SK-N-SH (cell line): ENCODE measurements around the gene DPP10. TPM values are rescaled to one million over a fixed set of nuclear protein-coding genes. Genes with fewer than 3 reads are reported as not detected.

Source experiments
- CTCF ChIA-PET: fragments of 300-600, 350-600 bp; formaldehyde crosslinking; extraction: SDS; loops from one replicate; lab custom pipeline; 2021; lab: Yijun Ruan, JAX
- POLR2A ChIA-PET: fragments of 350-600 bp; sonication (Branson Sonifier 250); formaldehyde crosslinking; extraction: SDS; loops from one replicate; lab custom pipeline; 2020; ENCODE audit warnings: antibody characterized with exemption, inconsistent platforms; lab: Yijun Ruan, JAX
- DNase-seq: peaks from one replicate; pipeline ENCODE4 v3.0.0; 2012
- H2AFZ ChIP-seq: fragments of 200-600 bp; sonication (generic); 2 replicates; pipeline ENCODE4 v1.8.1; 2016; ENCODE audit warnings: antibody characterized with exemption, mild to moderate bottlenecking, low read depth
- H3F3A ChIP-seq: fragments of 200-600 bp; sonication (generic); replicated peaks from 2 replicates; pipeline ENCODE3; 2016; ENCODE audit warnings: antibody characterized with exemption, mild to moderate bottlenecking; ENCODE audit not compliant: insufficient read depth
- H3K27ac ChIP-seq, 2 experiments: fragments of 200-500 bp in 1 of 2; fragments of 200-600 bp in 1 of 2; sonication (Bioruptor generic) in 1 of 2; sonication (generic), shearing (Covaris generic) in 1 of 2; 2 replicates each; pipeline versions ENCODE4 v1.5.1 to v1.6.1; 2014 to 2016; ENCODE audit warnings: low read depth in 2 of 2, inconsistent platforms in 1 of 2, low read length in 1 of 2, mild to moderate bottlenecking in 1 of 2, mixed read lengths in 1 of 2
- H3K27me3 ChIP-seq: fragments of 200-600 bp; sonication (generic), shearing (Covaris generic); 2 replicates; pipeline ENCODE4 v1.6.1; 2016; ENCODE audit warnings: mixed run types; ENCODE audit not compliant: insufficient read depth
- H3K36me3 ChIP-seq, 2 experiments: fragments of 200-500 bp in 1 of 2; fragments of 200-600 bp in 1 of 2; sonication (Bioruptor generic) in 1 of 2; sonication (generic) in 1 of 2; replicated peaks in 1 of 2; 2 replicates each; pipeline versions ENCODE3 to v1.5.1; 2014 to 2016; ENCODE audit warnings: low read length in 1 of 2, mild to moderate bottlenecking in 1 of 2; ENCODE audit not compliant: insufficient read depth in 2 of 2, control insufficient read depth in 1 of 2
- H3K4me1 ChIP-seq, 2 experiments: fragments of 200-500 bp in 1 of 2; fragments of 200-600 bp in 1 of 2; sonication (Bioruptor generic) in 1 of 2; sonication (generic), shearing (Covaris generic) in 1 of 2; 2 replicates each; pipeline versions ENCODE4 v1.5.1 to v1.6.1; 2014 to 2016; ENCODE audit warnings: low read depth in 1 of 2, low read length in 1 of 2, mixed run types in 1 of 2; ENCODE audit not compliant: insufficient read depth in 2 of 2, control insufficient read depth in 1 of 2
- H3K4me2 ChIP-seq: fragments of 200-600 bp; sonication (generic), shearing (Covaris generic); 2 replicates; pipeline ENCODE4 v1.6.1; 2017; ENCODE audit warnings: mixed run types
- H3K4me3 ChIP-seq, 2 experiments: fragments of 200-500 bp in 1 of 2; fragments of 200-600 bp in 1 of 2; sonication (Bioruptor generic) in 1 of 2; sonication (generic), shearing (Covaris generic) in 1 of 2; 2 replicates each; pipeline versions ENCODE4 v1.5.1 to v1.8.1; 2014 to 2016; ENCODE audit warnings: low read depth in 2 of 2, inconsistent platforms in 1 of 2, low read length in 1 of 2, mild to moderate bottlenecking in 1 of 2, mixed read lengths in 1 of 2, moderate library complexity in 1 of 2
- H3K79me2 ChIP-seq: fragments of 200-600 bp; sonication (generic); 2 replicates; pipeline ENCODE4 v1.8.1; 2017; ENCODE audit warnings: mild to moderate bottlenecking; ENCODE audit not compliant: insufficient read depth
- H3K9ac ChIP-seq: fragments of 200-600 bp; sonication (generic); 2 replicates; pipeline ENCODE4 v1.6.1; 2017; ENCODE audit warnings: mixed run types
- H3K9me2 ChIP-seq: fragments of 200-600 bp; sonication (generic); 2 replicates; pipeline ENCODE4 v1.6.1; 2017; ENCODE audit warnings: mixed run types
- H3K9me3 ChIP-seq: fragments of 200-600 bp; sonication (generic); 2 replicates; pipeline ENCODE4 v1.6.1; 2017; ENCODE audit warnings: mixed run types, mild to moderate bottlenecking, moderate library complexity
- H4K20me1 ChIP-seq: fragments of 200-600 bp; sonication (generic); 2 replicates; pipeline ENCODE4 v1.6.1; 2017; ENCODE audit warnings: mild to moderate bottlenecking, mixed run types; ENCODE audit not compliant: insufficient read depth
- ELF1 ChIP-seq: IDR thresholded peaks from 2 replicates; pipeline ENCODE4 v1.4.0; 2012
- EZH2phosphoT487 ChIP-seq: fragments of 200-600 bp; sonication (generic); IDR thresholded peaks from 2 replicates; pipeline ENCODE4 v1.6.1; 2017; ENCODE audit warnings: low read depth, mixed run types, mild to moderate bottlenecking, antibody characterized with exemption, moderate library complexity, borderline replicate concordance
- FOSL2 ChIP-seq: IDR thresholded peaks from 2 replicates; pipeline ENCODE4 v1.4.0; 2012; ENCODE audit warnings: low read depth, mild to moderate bottlenecking, moderate library complexity, borderline replicate concordance
- FOXM1 ChIP-seq: IDR thresholded peaks from 2 replicates; pipeline ENCODE4 v1.4.0; 2012; ENCODE audit warnings: low read depth, mild to moderate bottlenecking
- GABPA ChIP-seq: IDR thresholded peaks from 2 replicates; pipeline ENCODE4 v1.4.0; 2012; ENCODE audit warnings: low read depth, mild to moderate bottlenecking
- GATA2 ChIP-seq: sonication (generic); formaldehyde crosslinking; IDR thresholded peaks from 2 replicates; pipeline ENCODE4 v1.5.0; 2020; ENCODE audit warnings: mild to moderate bottlenecking, missing genetic modification reagents
- JUND ChIP-seq: IDR thresholded peaks from 2 replicates; pipeline ENCODE4 v1.4.0; 2012
- RAD21 ChIP-seq: IDR thresholded peaks from 2 replicates; pipeline ENCODE4 v1.6.1; 2012; ENCODE audit warnings: mild to moderate bottlenecking, low read length
- RFX5 ChIP-seq: IDR thresholded peaks from 2 replicates; pipeline ENCODE4 v1.6.1; 2012; ENCODE audit warnings: mild to moderate bottlenecking, improper control_type of control experiment, low read length
- RXRA ChIP-seq: IDR thresholded peaks from 2 replicates; pipeline ENCODE4 v1.4.0; 2012; ENCODE audit warnings: low read depth, mild to moderate bottlenecking, borderline replicate concordance
- SIN3A ChIP-seq: IDR thresholded peaks from 2 replicates; pipeline ENCODE4 v1.6.1; 2012; ENCODE audit warnings: low read depth, mild to moderate bottlenecking, low read length, moderate library complexity, borderline replicate concordance
- TAF1 ChIP-seq: IDR thresholded peaks from 2 replicates; pipeline ENCODE4 v1.6.1; 2012; ENCODE audit warnings: low read depth, mild to moderate bottlenecking, low read length, moderate library complexity, borderline replicate concordance
- TEAD4 ChIP-seq: IDR thresholded peaks from 2 replicates; pipeline ENCODE4 v1.4.0; 2012; ENCODE audit warnings: mild to moderate bottlenecking, borderline replicate concordance; ENCODE audit not compliant: insufficient read depth
- WGBS: methylation state at CpG from one replicate; pipeline ENCODE4 v1.1.6; 2017; ENCODE audit warnings: low lambda C conversion rate; 5-methylcytosine and 5-hydroxymethylcytosine counted together
- polyA plus RNA-seq, 3 experiments: library from polyadenylated mRNA; depleted of rRNA; stranded (reverse); fragments of >200 nt; gene quantifications; 2 replicates each; pipeline ENCODE4 v1.2.3, GENCODE V29; 2012
- TF ChIP-seq, protein P1 (sequence below): fragments of 200-600 bp; sonication (generic); IDR thresholded peaks from 2 replicates; pipeline ENCODE4 v1.6.1; 2017; ENCODE audit warnings: antibody characterized with exemption, mild to moderate bottlenecking, moderate library complexity
- TF ChIP-seq, protein P2 (sequence below): fragments of 150-350 bp; IDR thresholded peaks from 2 replicates; pipeline ENCODE4 v1.6.1; 2017; ENCODE audit warnings: antibody characterized with exemption, low read length, low read depth, borderline replicate concordance
- TF ChIP-seq, protein P3 (sequence below): fragments of 150-350 bp; IDR thresholded peaks from 2 replicates; pipeline ENCODE4 v1.6.1; 2016; ENCODE audit warnings: mild to moderate bottlenecking, low read depth, low read length
- TF ChIP-seq, protein P4 (sequence below): IDR thresholded peaks from 2 replicates; pipeline ENCODE4 v1.4.0; 2012; ENCODE audit warnings: low read depth
- TF ChIP-seq, protein P5 (sequence below): IDR thresholded peaks from 2 replicates; pipeline ENCODE4 v1.4.0; 2012; ENCODE audit warnings: low read depth, borderline replicate concordance

The DPP10 gene
- polyA plus RNA-seq, 1 of the 3 experiments (the other 2 are of a cell fraction) = not detected

DNA sequence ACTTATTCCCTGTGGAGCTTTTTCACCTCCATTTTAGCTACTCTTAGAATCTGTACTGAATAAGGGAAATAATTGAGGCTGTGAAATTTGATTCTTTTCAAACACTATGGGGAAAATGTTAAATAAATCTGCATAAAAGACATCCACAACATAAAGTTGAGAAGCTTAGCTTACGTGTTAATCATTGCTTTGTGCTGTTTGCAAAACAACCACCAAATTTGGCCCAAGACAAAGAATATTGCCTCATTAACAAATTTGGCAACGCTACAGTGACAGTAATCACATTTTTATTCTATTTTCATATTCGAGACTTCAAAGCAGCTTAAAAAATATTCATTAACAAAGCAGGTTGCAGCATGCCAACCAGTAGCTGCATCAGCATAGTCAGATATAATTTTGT lies 437.6 kb downstream of the DPP10 start:
- no peaks in the 10 kb centered on the region for H3K36me3 ChIP-seq
- CTCF ChIA-PET = no interaction called here
- POLR2A ChIA-PET = no interaction called here
- TF ChIP-seq, protein P1, sequence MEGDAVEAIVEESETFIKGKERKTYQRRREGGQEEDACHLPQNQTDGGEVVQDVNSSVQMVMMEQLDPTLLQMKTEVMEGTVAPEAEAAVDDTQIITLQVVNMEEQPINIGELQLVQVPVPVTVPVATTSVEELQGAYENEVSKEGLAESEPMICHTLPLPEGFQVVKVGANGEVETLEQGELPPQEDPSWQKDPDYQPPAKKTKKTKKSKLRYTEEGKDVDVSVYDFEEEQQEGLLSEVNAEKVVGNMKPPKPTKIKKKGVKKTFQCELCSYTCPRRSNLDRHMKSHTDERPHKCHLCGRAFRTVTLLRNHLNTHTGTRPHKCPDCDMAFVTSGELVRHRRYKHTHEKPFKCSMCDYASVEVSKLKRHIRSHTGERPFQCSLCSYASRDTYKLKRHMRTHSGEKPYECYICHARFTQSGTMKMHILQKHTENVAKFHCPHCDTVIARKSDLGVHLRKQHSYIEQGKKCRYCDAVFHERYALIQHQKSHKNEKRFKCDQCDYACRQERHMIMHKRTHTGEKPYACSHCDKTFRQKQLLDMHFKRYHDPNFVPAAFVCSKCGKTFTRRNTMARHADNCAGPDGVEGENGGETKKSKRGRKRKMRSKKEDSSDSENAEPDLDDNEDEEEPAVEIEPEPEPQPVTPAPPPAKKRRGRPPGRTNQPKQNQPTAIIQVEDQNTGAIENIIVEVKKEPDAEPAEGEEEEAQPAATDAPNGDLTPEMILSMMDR = no peak
- no peak for TF ChIP-seq TAF1
- no peak for TF ChIP-seq FOXM1
- TF ChIP-seq JUND = no peak
- TF ChIP-seq GATA2 (CRISPR knock-in tag) = no peak
- no peak for TF ChIP-seq FOSL2
- TF ChIP-seq, protein P2, sequence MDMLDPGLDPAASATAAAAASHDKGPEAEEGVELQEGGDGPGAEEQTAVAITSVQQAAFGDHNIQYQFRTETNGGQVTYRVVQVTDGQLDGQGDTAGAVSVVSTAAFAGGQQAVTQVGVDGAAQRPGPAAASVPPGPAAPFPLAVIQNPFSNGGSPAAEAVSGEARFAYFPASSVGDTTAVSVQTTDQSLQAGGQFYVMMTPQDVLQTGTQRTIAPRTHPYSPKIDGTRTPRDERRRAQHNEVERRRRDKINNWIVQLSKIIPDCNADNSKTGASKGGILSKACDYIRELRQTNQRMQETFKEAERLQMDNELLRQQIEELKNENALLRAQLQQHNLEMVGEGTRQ = no peak
- TF ChIP-seq RFX5 = no peak
- TF ChIP-seq, protein P3, sequence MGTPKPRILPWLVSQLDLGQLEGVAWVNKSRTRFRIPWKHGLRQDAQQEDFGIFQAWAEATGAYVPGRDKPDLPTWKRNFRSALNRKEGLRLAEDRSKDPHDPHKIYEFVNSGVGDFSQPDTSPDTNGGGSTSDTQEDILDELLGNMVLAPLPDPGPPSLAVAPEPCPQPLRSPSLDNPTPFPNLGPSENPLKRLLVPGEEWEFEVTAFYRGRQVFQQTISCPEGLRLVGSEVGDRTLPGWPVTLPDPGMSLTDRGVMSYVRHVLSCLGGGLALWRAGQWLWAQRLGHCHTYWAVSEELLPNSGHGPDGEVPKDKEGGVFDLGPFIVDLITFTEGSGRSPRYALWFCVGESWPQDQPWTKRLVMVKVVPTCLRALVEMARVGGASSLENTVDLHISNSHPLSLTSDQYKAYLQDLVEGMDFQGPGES = no peak
- TF ChIP-seq, protein P4, sequence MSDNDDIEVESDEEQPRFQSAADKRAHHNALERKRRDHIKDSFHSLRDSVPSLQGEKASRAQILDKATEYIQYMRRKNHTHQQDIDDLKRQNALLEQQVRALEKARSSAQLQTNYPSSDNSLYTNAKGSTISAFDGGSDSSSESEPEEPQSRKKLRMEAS = no peak
- TF ChIP-seq ELF1 = no peak
- TF ChIP-seq, protein P5, sequence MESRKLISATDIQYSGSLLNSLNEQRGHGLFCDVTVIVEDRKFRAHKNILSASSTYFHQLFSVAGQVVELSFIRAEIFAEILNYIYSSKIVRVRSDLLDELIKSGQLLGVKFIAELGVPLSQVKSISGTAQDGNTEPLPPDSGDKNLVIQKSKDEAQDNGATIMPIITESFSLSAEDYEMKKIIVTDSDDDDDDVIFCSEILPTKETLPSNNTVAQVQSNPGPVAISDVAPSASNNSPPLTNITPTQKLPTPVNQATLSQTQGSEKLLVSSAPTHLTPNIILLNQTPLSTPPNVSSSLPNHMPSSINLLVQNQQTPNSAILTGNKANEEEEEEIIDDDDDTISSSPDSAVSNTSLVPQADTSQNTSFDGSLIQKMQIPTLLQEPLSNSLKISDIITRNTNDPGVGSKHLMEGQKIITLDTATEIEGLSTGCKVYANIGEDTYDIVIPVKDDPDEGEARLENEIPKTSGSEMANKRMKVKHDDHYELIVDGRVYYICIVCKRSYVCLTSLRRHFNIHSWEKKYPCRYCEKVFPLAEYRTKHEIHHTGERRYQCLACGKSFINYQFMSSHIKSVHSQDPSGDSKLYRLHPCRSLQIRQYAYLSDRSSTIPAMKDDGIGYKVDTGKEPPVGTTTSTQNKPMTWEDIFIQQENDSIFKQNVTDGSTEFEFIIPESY = no peak
- no peak for TF ChIP-seq RAD21
- TF ChIP-seq EZH2phosphoT487 = no peak
- no peak for TF ChIP-seq GABPA
- no peak for TF ChIP-seq RXRA
- TF ChIP-seq SIN3A = no peak
- no peak for TF ChIP-seq TEAD4
- no peak overlapping the region for H3K27ac ChIP-seq
- no peak overlapping the region for H3K4me3 ChIP-seq
- H3K27me3 ChIP-seq = no peaks in the 10 kb centered on the region
- DNase-seq = no peak
- no peaks in the 10 kb centered on the region for H3K79me2 ChIP-seq
- no peaks in the 10 kb centered on the region for H3F3A ChIP-seq
- no peak overlapping the region for H2AFZ ChIP-seq
- 6% methylated on average over 3 of the region's 3 CpGs for WGBS
- H3K9me2 ChIP-seq = no peaks in the 10 kb centered on the region
- no peak overlapping the region for H3K4me2 ChIP-seq
- no peaks in the 10 kb centered on the region for H4K20me1 ChIP-seq
- no peaks in the 10 kb centered on the region for H3K4me1 ChIP-seq
- H3K9ac ChIP-seq = no peak overlapping the region
- peaks cover 7% of the 10 kb centered on the region; the same call in 1 of the 2 replicates for H3K9me3 ChIP-seq
